HCT116 (cell line): Measurements from ENCODE around the gene CD28. TPM values are rescaled to one million over a fixed set of nuclear protein-coding genes. Genes with fewer than 3 reads are reported as not detected.

Experiments used
- ATAC-seq: fragments of 200-7000 bp; cut with Tn5 transposase; 2 replicates; pipeline ENCODE4 v1.9.1; 2020; ENCODE audit warnings: mild to moderate bottlenecking, moderate library complexity
- BruUV-seq: library from RNA; stranded (reverse); fragments of 400-500 nt; replicated peaks from 2 replicates; lab custom pipeline; 2021; lab: Mats Ljungman, UMichigan
- CTCF ChIA-PET: fragments of 300-600 bp; sonication (Branson Sonifier 250); formaldehyde crosslinking; loops from one replicate; lab custom pipeline; 2021; ENCODE audit warnings: antibody characterized with exemption; lab: Charles Lee
- POLR2A ChIA-PET: fragments of 300-600, 350-600 bp; sonication (Branson Sonifier 250); formaldehyde crosslinking; loops from one replicate; lab custom pipeline; 2021; ENCODE audit warnings: antibody characterized with exemption; lab: Charles Lee
- RAD21 ChIA-PET, 2 experiments: fragments of 300-600 bp; sonication (Branson Sonifier 250); formaldehyde crosslinking; loops; one replicate each; lab custom pipeline; 2023; ENCODE audit warnings: low total read pairs in 2 of 2; ENCODE audit not compliant: uncharacterized antibody in 2 of 2, unreplicated experiment in 2 of 2, low non-redundant PET in 1 of 2; lab: Charles Lee
- DNase-seq: peaks from one replicate; pipeline ENCODE4 v3.0.0-alpha.2; 2010; ENCODE audit warnings: low read depth, low spot score
- H2AFZ ChIP-seq: fragments of 200-600 bp; shearing (Covaris generic), sonication (generic); 2 replicates; pipeline ENCODE4 v1.6.1; 2017; ENCODE audit warnings: low read depth, mixed run types, mixed read lengths, antibody characterized with exemption, low read length; ENCODE audit not compliant: poor library complexity, severe bottlenecking
- H3K27ac ChIP-seq: 2 replicates; pipeline ENCODE4 v1.5.1; 2012; ENCODE audit warnings: low read depth, low read length
- H3K27me3 ChIP-seq: fragments of 200-600 bp; sonication (generic); 2 replicates; pipeline ENCODE4 v1.6.1; 2016; ENCODE audit warnings: mixed run types, low read length, mixed read lengths; ENCODE audit not compliant: insufficient read depth
- H3K36me3 ChIP-seq, 2 experiments: fragments of 200-500 bp in 1 of 2; fragments of 200-600 bp in 1 of 2; sonication (Bioruptor generic) in 1 of 2; sonication (generic) in 1 of 2; 2 replicates each; pipeline versions ENCODE4 v1.5.1 to v1.6.1; 2014 to 2016; ENCODE audit warnings: low read length in 2 of 2, inconsistent platforms in 1 of 2, mixed read lengths in 1 of 2, mixed run types in 1 of 2; ENCODE audit not compliant: insufficient read depth in 2 of 2, control insufficient read depth in 1 of 2
- H3K4me1 ChIP-seq, 2 experiments: fragments of 200-600 bp in 1 of 2; sonication (generic) in 1 of 2; 2 replicates each; pipeline versions ENCODE4 v1.5.1 to v1.6.1; 2012 to 2017; ENCODE audit warnings: low read length in 2 of 2, inconsistent platforms in 1 of 2, mild to moderate bottlenecking in 1 of 2, mixed read lengths in 1 of 2, mixed run types in 1 of 2, moderate library complexity in 1 of 2; ENCODE audit not compliant: insufficient read depth in 2 of 2, control insufficient read depth in 1 of 2
- H3K4me2 ChIP-seq: fragments of 200-600 bp; sonication (generic); 2 replicates; pipeline ENCODE4 v1.6.1; 2017; ENCODE audit warnings: mixed run types, low read length, mixed read lengths
- H3K4me3 ChIP-seq, 2 experiments: fragments of 200-600 bp in 1 of 2; sonication (generic) in 1 of 2; replicated peaks in 1 of 2; 2 replicates each; pipeline ENCODE4 v1.5.1; 2011 to 2016; ENCODE audit warnings: low read length in 2 of 2, control low read depth in 1 of 2, low read depth in 1 of 2, mild to moderate bottlenecking in 1 of 2, mixed read lengths in 1 of 2, mixed run types in 1 of 2
- H3K79me2 ChIP-seq: fragments of 200-600 bp; sonication (generic); 2 replicates; pipeline ENCODE4 v1.6.1; 2017; ENCODE audit warnings: mild to moderate bottlenecking, mixed run types, low read length, moderate library complexity, mixed read lengths; ENCODE audit not compliant: insufficient read depth
- H3K9ac ChIP-seq: fragments of 200-600 bp; sonication (generic); 2 replicates; pipeline ENCODE4 v1.6.1; 2016; ENCODE audit warnings: low read length, mixed read lengths
- H3K9me2 ChIP-seq: fragments of 200-600 bp; sonication (generic), shearing (Covaris generic); 2 replicates; pipeline ENCODE4 v1.6.1; 2017; ENCODE audit warnings: mixed run types, mild to moderate bottlenecking, moderate library complexity; ENCODE audit not compliant: insufficient read depth
- H3K9me3 ChIP-seq, 2 experiments: fragments of 200-500 bp in 1 of 2; fragments of 200-600 bp in 1 of 2; sonication (Bioruptor generic) in 1 of 2; sonication (generic) in 1 of 2; 2 replicates each; pipeline ENCODE4 v1.6.1; 2014 to 2017; ENCODE audit warnings: low read length in 2 of 2, mixed read lengths in 2 of 2, inconsistent platforms in 1 of 2, low read depth in 1 of 2, mild to moderate bottlenecking in 1 of 2, mixed run types in 1 of 2, moderate library complexity in 1 of 2; ENCODE audit not compliant: control insufficient read depth in 1 of 2, insufficient read depth in 1 of 2
- H4K20me1 ChIP-seq: fragments of 200-600 bp; sonication (generic), shearing (Covaris generic); 2 replicates; pipeline ENCODE4 v1.6.1; 2017; ENCODE audit warnings: mixed run types, mild to moderate bottlenecking, moderate library complexity; ENCODE audit not compliant: insufficient read depth
- CEBPB ChIP-seq: IDR thresholded peaks from 2 replicates; pipeline ENCODE4 v1.6.1; 2012; ENCODE audit warnings: low read depth
- ELF1 ChIP-seq: IDR thresholded peaks from 2 replicates; pipeline ENCODE4 v1.6.1; 2012; ENCODE audit warnings: low read depth, borderline replicate concordance
- EZH2 ChIP-seq: fragments of 200-600 bp; sonication (generic); IDR thresholded peaks from 2 replicates; pipeline ENCODE4 v1.6.1; 2017; ENCODE audit warnings: antibody characterized with exemption, mixed run types
- POLR2AphosphoS5 ChIP-seq: IDR thresholded peaks from 2 replicates; pipeline ENCODE4 v1.6.1; 2011; ENCODE audit warnings: mild to moderate bottlenecking, low read depth, low read length, moderate library complexity
- RAD21 ChIP-seq: IDR thresholded peaks from 2 replicates; pipeline ENCODE4 v1.6.1; 2012; ENCODE audit warnings: low read depth, mild to moderate bottlenecking
- SIN3A ChIP-seq: IDR thresholded peaks from 2 replicates; pipeline ENCODE4 v1.6.1; 2012; ENCODE audit warnings: low read depth
- SRF ChIP-seq: IDR thresholded peaks from 2 replicates; pipeline ENCODE4 v1.6.1; 2012; ENCODE audit warnings: low read depth
- YY1 ChIP-seq: IDR thresholded peaks from 2 replicates; pipeline ENCODE4 v1.6.1; 2011; ENCODE audit warnings: low read length, low read depth, moderate library complexity, mild to moderate bottlenecking; ENCODE audit not compliant: insufficient replicate concordance; ENCODE audit errors: extremely low read depth
- ZFX ChIP-seq: fragments of 450-650 bp; IDR thresholded peaks from 2 replicates; pipeline ENCODE4 v1.6.1; 2017
- ZNF274 ChIP-seq: fragments of 200-500 bp; sonication (Bioruptor generic); IDR thresholded peaks from 2 replicates; pipeline ENCODE4 v1.6.1; 2014; ENCODE audit warnings: mild to moderate bottlenecking, low read depth, low read length, inconsistent platforms
- intact Hi-C: fragments of 100-400 bp; cut with micrococcal nuclease; formaldehyde crosslinking; loops from 2 replicates; pipeline ENCODE4 v1.10.0; 2022
- total RNA-seq: library from RNA; stranded (reverse); gene quantifications from one replicate; pipeline ENCODE4 v1.2.1, GENCODE V29; 2021; ENCODE audit not compliant: unreplicated experiment
- TF ChIP-seq, protein P1 (sequence below), 3 experiments: fragments of 200-600 bp in 1 of 3; sonication (generic) in 1 of 3; IDR thresholded peaks in 2 of 3; conservative IDR thresholded peaks in 1 of 3; 2 replicates each; pipeline ENCODE4 v1.5.1; 2012 to 2017; ENCODE audit warnings: low read depth in 2 of 3, low read length in 2 of 3, antibody characterized with exemption in 1 of 3, borderline replicate concordance in 1 of 3, control low read depth in 1 of 3, mild to moderate bottlenecking in 1 of 3, mixed read lengths in 1 of 3, mixed run types in 1 of 3, moderate library complexity in 1 of 3; ENCODE audit not compliant: insufficient read depth in 1 of 3
- TF ChIP-seq, protein P2 (sequence below): IDR thresholded peaks from 2 replicates; pipeline ENCODE4 v1.6.1; 2012
- TF ChIP-seq, protein P3 (sequence below): IDR thresholded peaks from 2 replicates; pipeline ENCODE4 v1.6.1; 2011; ENCODE audit warnings: mild to moderate bottlenecking, low read length, moderate library complexity; ENCODE audit not compliant: insufficient replicate concordance; ENCODE audit errors: extremely low read depth

CD28 gene
- total RNA-seq, 1 experiment from 2014 or later = 0.37 TPM

DNA sequence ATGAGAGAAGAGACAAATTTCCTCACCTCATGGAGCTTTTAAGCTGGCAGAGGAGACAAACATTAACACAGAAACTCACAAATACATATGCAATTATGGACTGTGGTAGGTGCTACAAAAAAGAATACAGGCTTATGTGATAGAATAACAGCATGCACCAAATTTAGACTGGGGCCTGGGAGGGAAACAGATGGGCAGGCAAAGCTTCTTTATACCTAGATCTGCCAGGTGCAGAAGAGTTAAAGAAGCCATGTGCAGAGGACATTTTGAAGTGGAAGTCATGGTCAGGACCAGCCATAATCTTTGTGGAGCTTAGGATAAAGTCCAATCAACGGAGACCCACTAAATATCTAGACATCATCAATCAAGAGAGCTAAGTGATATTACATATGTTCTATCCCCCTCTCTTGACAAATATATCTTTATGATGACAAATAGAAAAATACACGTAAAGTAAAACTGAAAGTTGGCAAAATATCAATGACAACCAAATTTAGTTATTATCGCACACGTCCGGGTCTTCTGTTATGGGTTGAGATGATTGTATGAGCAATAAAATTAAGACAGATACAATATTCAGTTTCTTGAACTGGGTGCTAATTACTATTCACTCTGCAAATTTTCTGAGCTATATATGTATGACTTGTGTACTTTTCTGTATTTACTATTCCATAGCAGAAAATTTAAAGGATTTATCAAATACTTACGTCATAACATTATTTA is 44.1 kb downstream of the CD28 start:
- Histone ChIP-seq H3K27ac (no peak overlapping the region), H3K9ac (no peak overlapping the region), H3K36me3 (no peaks in the 10 kb centered on the region), H3K4me3 (no peak overlapping the region), H3K9me3 (peaks cover 0 to 2% of the 10 kb centered on the region in 2 experiments; a peak in 2 of 4 replicates), H3K27me3 (no peaks in the 10 kb centered on the region), H3K79me2 (no peaks in the 10 kb centered on the region), H3K4me1 (no peaks in the 10 kb centered on the region), H3K9me2 (no peaks in the 10 kb centered on the region), H2AFZ (no peak overlapping the region), H3K4me2 (no peak overlapping the region), H4K20me1 (no peaks in the 10 kb centered on the region)
- no TSS peak for BruUV-seq
- intact Hi-C loops = no loop called here
- ATAC-seq (no peak), DNase-seq (no peak)
- ChIA-PET CTCF (no interaction called here), RAD21 (no interaction called here), POLR2A (no interaction called here)
- no peak for TF ChIP-seq ZNF274
- no peak for TF ChIP-seq RAD21
- no peak for TF ChIP-seq YY1

DNA sequence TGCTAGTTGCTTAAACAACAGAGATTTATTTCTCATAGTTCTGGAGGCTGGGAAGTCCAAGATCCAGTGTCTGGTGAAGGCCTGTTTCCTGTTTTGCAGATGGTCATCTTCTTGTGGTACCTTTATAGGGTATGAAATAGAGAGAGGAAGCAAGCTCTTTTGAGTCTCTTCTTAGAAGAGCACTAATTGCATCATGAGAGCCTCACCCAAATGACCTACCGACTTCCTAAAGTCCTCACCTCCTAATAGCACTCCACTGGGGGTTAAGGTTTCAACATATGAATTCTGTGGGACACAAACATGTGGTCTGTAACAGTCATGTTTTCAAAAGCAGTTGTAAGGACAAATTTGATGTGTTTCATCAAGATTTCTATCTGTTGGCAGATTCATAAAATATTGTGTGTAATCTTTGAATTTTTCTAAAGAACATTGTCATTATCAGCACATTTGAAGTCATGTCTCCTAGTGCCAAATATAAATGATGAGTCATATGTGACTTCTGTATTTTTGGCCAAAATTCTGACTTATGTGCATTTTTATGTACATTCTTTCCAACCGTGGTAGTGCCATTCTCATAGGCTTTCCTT is 45.3 kb downstream of the CD28 start:
- Histone ChIP-seq H3K4me1 (no peaks in the 10 kb centered on the region), H3K4me3 (no peak overlapping the region), H3K9ac (no peak overlapping the region), H3K27ac (no peak overlapping the region), H3K79me2 (no peaks in the 10 kb centered on the region), H3K4me2 (no peak overlapping the region), H3K36me3 (no peaks in the 10 kb centered on the region), H3K9me3 (peaks cover 0 to 3% of the 10 kb centered on the region in 2 experiments; a peak in 2 of 4 replicates), H2AFZ (no peak overlapping the region), H3K9me2 (no peaks in the 10 kb centered on the region), H3K27me3 (no peaks in the 10 kb centered on the region), H4K20me1 (no peaks in the 10 kb centered on the region)
- DNase-seq (no peak), ATAC-seq (no peak)
- RAD21 ChIA-PET = no interaction called here
- intact Hi-C loops = no loop called here
- POLR2A ChIA-PET = no interaction called here
- TF ChIP-seq SRF (no peak), SIN3A (no peak), CEBPB (no peak), ZFX (no peak), ELF1 (no peak), YY1 (no peak), EZH2 (no peak), POLR2AphosphoS5 (no peak)
- TF ChIP-seq, protein P1, sequence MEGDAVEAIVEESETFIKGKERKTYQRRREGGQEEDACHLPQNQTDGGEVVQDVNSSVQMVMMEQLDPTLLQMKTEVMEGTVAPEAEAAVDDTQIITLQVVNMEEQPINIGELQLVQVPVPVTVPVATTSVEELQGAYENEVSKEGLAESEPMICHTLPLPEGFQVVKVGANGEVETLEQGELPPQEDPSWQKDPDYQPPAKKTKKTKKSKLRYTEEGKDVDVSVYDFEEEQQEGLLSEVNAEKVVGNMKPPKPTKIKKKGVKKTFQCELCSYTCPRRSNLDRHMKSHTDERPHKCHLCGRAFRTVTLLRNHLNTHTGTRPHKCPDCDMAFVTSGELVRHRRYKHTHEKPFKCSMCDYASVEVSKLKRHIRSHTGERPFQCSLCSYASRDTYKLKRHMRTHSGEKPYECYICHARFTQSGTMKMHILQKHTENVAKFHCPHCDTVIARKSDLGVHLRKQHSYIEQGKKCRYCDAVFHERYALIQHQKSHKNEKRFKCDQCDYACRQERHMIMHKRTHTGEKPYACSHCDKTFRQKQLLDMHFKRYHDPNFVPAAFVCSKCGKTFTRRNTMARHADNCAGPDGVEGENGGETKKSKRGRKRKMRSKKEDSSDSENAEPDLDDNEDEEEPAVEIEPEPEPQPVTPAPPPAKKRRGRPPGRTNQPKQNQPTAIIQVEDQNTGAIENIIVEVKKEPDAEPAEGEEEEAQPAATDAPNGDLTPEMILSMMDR (IDR thresholded peaks at IDR 0.05 in 2 of 3, conservative IDR thresholded peaks at IDR 0.05 in 1 of 3; ENCODE audit: borderline replicate concordance in 1 of 3, insufficient read depth in 1 of 3, low read depth in 2 of 3, low read length in 2 of 3) = no peak
- TF ChIP-seq, protein P2, sequence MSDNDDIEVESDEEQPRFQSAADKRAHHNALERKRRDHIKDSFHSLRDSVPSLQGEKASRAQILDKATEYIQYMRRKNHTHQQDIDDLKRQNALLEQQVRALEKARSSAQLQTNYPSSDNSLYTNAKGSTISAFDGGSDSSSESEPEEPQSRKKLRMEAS = no peak
- TF ChIP-seq, protein P3, sequence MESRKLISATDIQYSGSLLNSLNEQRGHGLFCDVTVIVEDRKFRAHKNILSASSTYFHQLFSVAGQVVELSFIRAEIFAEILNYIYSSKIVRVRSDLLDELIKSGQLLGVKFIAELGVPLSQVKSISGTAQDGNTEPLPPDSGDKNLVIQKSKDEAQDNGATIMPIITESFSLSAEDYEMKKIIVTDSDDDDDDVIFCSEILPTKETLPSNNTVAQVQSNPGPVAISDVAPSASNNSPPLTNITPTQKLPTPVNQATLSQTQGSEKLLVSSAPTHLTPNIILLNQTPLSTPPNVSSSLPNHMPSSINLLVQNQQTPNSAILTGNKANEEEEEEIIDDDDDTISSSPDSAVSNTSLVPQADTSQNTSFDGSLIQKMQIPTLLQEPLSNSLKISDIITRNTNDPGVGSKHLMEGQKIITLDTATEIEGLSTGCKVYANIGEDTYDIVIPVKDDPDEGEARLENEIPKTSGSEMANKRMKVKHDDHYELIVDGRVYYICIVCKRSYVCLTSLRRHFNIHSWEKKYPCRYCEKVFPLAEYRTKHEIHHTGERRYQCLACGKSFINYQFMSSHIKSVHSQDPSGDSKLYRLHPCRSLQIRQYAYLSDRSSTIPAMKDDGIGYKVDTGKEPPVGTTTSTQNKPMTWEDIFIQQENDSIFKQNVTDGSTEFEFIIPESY = no peak
- no TSS peak for BruUV-seq
- CTCF ChIA-PET = no interaction called here
